NB4 (cell line): Measurements from ENCODE around the gene RGS9BP.

Source experiments
- MYC ChIP-seq: IDR thresholded peaks from 2 replicates; pipeline ENCODE4 v1.6.1; 2011; ENCODE audit warnings: low read depth, low read length
- POLR2A ChIP-seq: IDR thresholded peaks from 2 replicates; pipeline ENCODE4 v1.6.1; 2011; ENCODE audit warnings: mild to moderate bottlenecking; ENCODE audit not compliant: insufficient read length; ENCODE audit errors: extremely low read depth
- TF ChIP-seq, protein P1 (sequence below): IDR thresholded peaks from one replicate; pipeline ENCODE4 v1.5.1; 2012; ENCODE audit warnings: low read depth, low read length

- TF ChIP-seq, protein P1, sequence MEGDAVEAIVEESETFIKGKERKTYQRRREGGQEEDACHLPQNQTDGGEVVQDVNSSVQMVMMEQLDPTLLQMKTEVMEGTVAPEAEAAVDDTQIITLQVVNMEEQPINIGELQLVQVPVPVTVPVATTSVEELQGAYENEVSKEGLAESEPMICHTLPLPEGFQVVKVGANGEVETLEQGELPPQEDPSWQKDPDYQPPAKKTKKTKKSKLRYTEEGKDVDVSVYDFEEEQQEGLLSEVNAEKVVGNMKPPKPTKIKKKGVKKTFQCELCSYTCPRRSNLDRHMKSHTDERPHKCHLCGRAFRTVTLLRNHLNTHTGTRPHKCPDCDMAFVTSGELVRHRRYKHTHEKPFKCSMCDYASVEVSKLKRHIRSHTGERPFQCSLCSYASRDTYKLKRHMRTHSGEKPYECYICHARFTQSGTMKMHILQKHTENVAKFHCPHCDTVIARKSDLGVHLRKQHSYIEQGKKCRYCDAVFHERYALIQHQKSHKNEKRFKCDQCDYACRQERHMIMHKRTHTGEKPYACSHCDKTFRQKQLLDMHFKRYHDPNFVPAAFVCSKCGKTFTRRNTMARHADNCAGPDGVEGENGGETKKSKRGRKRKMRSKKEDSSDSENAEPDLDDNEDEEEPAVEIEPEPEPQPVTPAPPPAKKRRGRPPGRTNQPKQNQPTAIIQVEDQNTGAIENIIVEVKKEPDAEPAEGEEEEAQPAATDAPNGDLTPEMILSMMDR, result no peak
- TF ChIP-seq POLR2A (no peak), MYC (no peak)
These were observed 45.2 kb downstream of the RGS9BP start for GRCh38 chr19:32720936-32721250.
